Measurements from ENCODE around the gene DNPH1.

Gene DNPH1

GRCh38 chr6:43187821-43188220, 41.5 kb downstream of the DNPH1 start:
- intact Hi-C loops (cut with DNase I) = no loop called here
- DNase-seq = peak in 1 of 10 donors; percentile 28

- intact Hi-C loops (cut with DNase I) = no loop called here
- peak in 1 of 10 donors; percentile 31 for DNase-seq
Measured at GRCh38 chr6:43186706-43187105, 42.6 kb downstream of the DNPH1 start.

DNA sequence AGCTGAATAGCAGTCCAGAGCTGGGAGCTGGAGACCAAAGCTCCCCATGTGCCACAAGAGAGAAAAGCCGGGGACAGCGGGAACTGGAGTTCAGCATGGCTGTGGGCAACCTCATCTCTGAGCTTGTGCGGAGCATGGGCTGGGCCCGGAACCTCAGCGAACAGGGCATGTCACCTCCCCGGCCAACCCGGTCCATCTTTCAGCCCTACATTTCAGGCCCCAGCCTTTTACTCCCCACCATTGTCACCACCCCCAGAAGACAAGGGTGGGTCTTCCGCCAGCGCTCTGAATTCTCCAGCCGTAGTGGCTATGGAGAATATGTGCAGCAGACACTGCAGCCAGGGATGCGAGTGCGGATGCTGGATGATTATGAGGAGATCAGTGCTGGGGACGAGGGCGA, 43.3 kb downstream of the DNPH1 start:
- intact Hi-C loops (cut with DNase I) = no loop called here
- peak in 1 of 10 donors; percentile 68 for DNase-seq

DNA sequence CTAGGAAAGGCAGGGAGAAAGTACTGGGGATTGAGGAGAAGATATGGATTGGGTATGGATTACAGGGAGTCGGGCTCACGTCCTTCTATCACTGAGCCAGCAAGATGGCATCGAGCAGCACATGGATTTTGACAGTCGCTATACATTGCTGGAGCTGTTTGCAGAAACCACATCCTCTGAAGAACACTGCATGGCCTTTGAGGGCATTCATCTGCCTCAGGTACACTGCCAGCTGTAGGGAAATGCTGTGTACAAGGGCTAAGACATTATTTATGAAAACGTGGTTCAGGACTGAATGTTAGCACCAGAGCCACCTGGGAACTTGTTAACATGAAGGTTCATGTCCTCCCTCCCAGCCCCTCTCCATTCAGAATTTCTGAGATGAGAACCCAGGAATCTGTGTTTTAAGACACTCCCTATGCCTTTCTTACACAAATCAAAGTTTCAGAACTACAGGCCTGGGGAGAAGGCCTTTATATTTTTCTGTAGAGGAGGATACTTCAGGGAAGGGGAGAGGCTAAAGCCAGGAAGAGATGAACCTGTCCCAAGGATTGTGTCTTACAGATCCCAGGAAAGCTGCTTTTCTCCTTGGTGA, 43.8 kb downstream of the DNPH1 start:
- intact Hi-C loops (cut with DNase I) = no loop called here
- DNase-seq = peak in 1 of 10 donors; percentile 52

DNA sequence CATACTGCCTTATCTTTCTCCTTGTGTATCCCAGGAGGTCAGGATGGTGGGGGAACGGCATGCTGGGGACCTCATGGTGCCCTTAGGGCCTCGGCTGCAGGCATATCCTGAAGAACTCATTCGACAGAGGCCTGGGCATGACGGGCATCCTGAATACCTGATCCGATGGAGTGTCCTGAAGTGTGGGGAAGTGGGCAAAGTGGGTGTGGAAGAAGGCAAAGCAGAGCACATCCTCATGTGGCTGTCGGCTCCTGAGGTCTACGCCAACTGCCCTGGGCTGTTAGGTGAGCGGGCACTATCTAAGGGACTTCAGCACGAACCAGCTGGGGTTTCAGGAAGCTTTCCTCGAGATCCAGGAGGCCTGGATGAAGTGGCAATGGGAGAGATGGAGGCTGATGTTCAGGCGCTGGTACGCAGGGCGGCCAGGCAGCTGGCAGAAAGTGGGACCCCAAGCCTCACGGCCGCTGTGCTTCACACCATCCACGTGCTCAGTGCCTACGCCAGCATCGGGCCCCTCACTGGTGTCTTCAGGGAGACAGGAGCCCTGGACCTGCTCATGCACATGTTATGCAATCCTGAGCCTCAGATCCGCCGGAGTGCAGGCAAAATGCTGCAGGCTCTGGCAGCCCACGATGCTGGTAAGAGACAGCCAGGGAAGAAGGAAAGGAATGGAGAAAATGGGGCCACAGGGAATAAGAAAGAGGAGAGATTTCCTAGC, 44.9 kb downstream of the DNPH1 start:
- intact Hi-C loops (cut with DNase I) = no loop called here
- peak in 8 of 10 donors; percentile 36 to 93 (median 60) for DNase-seq

GRCh38 chr6:43183441-43183840, 45.8 kb downstream of the DNPH1 start:
- intact Hi-C loops (cut with DNase I) = no loop called here
- DNase-seq = no peak

- DNase-seq = peak; percentile 85 to 98 (median 86)
- intact Hi-C loops (cut with DNase I) = no loop called here
Measured at GRCh38 chr6:43181942-43182860, 47.1 kb downstream of the DNPH1 start, which contains the start of gene CUL9. CUL9 (plus strand) TSS chr6:43182196; CDS start chr6:43184311, 2,115 bp downstream.

DNA sequence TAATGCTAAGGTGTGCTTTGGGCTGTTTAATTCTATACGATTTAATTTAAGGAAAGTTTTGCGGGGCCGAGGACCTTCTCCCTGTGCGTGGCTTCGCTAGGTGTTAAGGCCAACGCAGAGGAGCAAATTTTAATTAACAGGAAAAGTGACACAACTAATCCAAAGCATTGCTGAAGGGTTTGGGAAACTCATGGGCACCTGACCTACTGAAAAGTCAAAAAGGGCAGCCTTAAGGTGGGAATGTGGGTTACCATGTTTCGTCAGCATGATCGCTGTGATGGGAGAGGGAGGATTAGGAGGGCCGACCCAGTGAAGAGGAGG, 47.7 kb downstream of the DNPH1 start:
- no peak for DNase-seq
- intact Hi-C loops (cut with DNase I) = no loop called here

GRCh38 chr6:43180985-43181384, 48.3 kb downstream of the DNPH1 start:
- DNase-seq = peak in 1 of 10 donors; percentile 36
- intact Hi-C loops (cut with DNase I) = no loop called here

DNA sequence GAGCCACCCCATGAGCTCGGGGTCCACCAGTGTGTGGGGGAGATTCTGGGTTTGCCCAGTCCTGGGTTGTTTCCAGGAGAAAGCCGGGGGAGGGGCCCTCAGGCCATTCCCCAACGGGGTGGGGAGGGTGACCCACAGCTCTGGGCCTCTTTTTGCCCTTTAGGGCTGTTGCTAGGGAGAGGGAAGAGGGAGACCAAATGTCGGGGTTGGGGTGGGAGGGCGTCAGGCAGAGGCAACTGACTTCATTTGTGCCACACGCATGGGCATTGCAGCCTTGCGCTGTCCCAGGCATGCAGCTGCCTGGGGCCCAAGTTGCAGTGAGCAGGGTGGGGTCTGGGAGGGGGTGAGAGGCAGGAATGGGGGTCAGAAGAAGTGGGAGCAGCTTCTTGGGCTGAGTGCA, 49.2 kb downstream of the DNPH1 start:
- intact Hi-C loops (cut with DNase I) = no loop called here
- no peak for DNase-seq

DNA sequence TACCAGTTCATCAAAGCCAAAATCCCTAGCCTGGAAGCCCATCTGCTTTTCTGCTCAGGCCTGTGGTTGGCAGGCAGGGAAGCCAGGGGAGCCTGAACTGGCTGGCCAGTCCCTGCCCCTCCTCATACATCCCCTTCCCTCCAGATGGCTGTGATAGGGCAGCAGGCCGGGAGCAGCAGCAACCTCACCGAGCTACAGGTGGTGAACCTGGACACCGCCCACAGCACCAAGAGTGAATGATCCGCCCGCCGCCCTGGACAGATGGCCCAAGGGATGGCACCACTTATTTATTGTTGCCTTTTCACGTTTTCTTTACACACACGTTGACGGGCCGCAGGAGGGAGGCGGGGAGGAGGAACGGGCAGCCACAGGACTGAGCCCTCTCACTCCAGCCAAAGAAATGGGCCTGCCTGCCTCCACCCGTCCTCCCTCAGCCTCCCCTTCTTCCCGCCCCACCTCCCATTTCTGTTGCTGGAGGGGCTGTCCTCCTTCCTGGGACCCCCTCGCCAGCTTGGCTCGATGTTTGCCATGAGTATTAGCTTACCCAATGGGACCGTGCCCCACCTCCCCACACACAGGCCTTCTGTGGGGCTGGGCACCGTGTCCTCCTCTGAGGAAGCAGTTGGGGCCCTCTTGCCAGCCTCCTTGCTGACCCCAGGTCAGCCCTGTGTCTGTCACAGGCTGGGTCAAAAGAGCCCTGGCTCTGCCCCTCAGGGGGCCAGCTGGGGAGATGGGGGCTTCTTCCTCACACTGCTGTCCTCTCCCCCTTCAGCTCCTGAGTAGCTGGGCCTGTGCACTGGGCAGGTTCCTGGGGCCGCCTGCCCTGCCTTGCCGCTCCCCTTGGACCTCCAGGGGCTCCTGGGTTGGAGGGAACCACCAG, 50.1 kb downstream of the DNPH1 start:
- peak in 1 of 10 donors; percentile 64 for DNase-seq
- intact Hi-C loops (cut with DNase I) = loop anchor here (10.0 kb wide), 2 partner anchors 66 to 164 kb away; partner anchors contain the start of genes KLHDC3, MEA1 and TTBK1

- intact Hi-C loops (cut with DNase I) = loop anchor here (10.0 kb wide), 2 partner anchors 67 to 163 kb away; partner anchors contain the start of genes KLHDC3, MEA1 and TTBK1
Measured at GRCh38 chr6:43178150-43178549, 51.1 kb downstream of the DNPH1 start.

DNA sequence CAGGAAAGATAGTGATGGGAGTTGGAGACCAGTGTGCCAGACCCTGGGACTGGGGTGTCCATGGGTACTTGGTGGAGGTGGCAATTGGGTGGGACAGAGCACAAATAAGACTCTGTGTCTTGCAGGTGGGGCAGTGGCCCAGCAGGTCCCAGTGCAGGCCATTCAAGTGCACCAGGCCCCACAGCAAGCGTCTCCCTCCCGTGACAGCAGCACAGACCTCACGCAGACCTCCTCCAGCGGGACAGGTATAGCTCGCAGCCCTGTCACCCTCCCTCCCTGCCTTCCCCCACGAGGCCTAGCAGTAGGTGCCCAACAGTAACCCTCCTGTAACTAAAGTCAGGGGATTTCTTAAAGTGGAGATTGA, 52.9 kb downstream of the DNPH1 start:
- intact Hi-C loops (cut with DNase I) = loop anchor here (10.0 kb wide), 2 partner anchors 68 to 162 kb away; partner anchors contain the start of genes KLHDC3, MEA1 and TTBK1
- DNase-seq = peak in 1 of 10 donors; percentile 37

More at GRCh38 chr6:43178150-43178549, 51.1 kb downstream of the DNPH1 start:
- DNase-seq = peak in 1 of 10 donors; percentile 72

DNA sequence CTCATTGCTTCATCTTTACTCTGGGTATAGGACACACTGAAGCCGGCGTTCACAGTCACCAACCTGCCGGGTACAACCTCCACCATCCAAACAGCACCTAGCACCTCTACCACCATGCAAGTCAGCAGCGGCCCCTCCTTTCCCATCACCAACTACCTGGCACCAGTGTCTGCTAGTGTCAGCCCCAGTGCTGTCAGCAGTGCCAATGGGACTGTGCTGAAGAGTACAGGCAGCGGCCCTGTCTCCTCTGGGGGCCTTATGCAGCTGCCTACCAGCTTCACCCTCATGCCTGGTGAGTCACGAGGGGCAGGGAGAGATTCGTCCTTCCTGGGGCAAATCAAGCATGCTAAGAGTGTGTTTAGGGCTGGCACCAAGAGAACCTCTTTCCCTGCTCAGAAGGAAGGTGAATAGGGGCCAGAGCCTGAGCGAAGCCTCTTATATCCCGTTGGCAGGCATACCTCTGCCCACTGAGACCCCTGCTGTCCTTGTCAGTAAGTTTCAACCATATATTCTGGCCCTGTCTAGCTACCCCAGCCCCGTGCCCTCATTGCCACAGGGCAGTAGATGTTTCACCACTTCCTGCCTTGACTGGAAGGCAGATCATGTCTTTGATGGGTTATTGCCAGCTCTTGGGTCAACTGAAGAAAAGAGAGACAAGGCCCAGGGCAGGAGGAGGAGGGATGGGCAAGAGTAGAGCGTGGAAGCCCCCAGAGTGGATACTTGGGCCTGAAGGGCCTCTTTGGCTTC, 53.4 kb downstream of the DNPH1 start:
- peak in 1 of 10 donors; percentile 49 for DNase-seq
- intact Hi-C loops (cut with DNase I) = loop anchor here (10.0 kb wide), 2 partner anchors 69 to 161 kb away; partner anchors contain the start of genes KLHDC3, MEA1 and TTBK1

All from posterior cingulate gyrus (tissue), 11 donors.